ENCODE measurements around the gene CFAP43.

DNA sequence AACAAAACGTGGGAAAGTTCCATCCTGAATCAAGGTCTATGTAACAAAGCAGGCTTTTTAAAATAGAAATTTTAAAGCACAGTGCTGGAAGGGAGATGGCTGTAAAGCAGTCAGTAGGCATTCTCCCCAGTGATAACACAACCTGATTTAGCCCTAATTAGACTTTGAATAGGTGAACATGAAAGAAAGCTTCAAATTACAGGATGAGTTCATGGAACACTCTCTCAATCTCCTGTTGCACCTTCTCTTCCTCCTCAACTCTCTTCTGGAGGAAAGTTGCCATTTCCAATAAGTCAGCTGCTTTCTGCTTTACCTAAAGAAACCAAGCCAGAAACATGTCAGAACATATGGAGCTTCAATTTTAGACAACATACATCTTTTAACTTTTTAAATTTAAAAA is 90.1 kb downstream of the CFAP43 start:
- no peak for TF ChIP-seq EP300 (IDR thresholded peaks at IDR 0.05)
- no peak for TF ChIP-seq CTCF (IDR thresholded peaks at IDR 0.05)
